Activated CD4-positive, alpha-beta T cell treated with anti-CD3 and anti-CD28 coated beads, Interleukin-2, Interleukin-6, amounts not matched to agents 100 ng/mL and 50 ng/mL, durations not matched to agents 16 hours and 8 hours (primary cell): ENCODE measurements around the gene KRTAP16-1.

Source experiments
- DNase-seq: peaks from one replicate; pipeline ENCODE4 v3.0.0-alpha.2; 2020

The KRTAP16-1 gene

GRCh38 chr17:41329279-41329948 is 20.3 kb upstream of the KRTAP16-1 start:
- peak; percentile 43 for DNase-seq

- no peak for DNase-seq
These were observed 19.1 kb upstream of the KRTAP16-1 start for GRCh38 chr17:41328207-41328606.

- DNase-seq, result no peak
These were observed 18.5 kb upstream of the KRTAP16-1 start for GRCh38 chr17:41327411-41328120.

GRCh38 chr17:41326173-41327145 is 17.4 kb upstream of the KRTAP16-1 start:
- DNase-seq, result no peak

GRCh38 chr17:41325611-41326010 is 16.5 kb upstream of the KRTAP16-1 start:
- no peak for DNase-seq

GRCh38 chr17:41325126-41325525 is 16.0 kb upstream of the KRTAP16-1 start:
- DNase-seq, result no peak

GRCh38 chr17:41324180-41325075 is 15.3 kb upstream of the KRTAP16-1 start:
- no peak for DNase-seq

- DNase-seq, result no peak
These were observed 14.1 kb upstream of the KRTAP16-1 start for GRCh38 chr17:41322903-41323895.

- peak; percentile 30 for DNase-seq
These were observed 13.2 kb upstream of the KRTAP16-1 start for GRCh38 chr17:41322094-41322902.

GRCh38 chr17:41318231-41318630 is 9.1 kb upstream of the KRTAP16-1 start:
- no peak for DNase-seq

- DNase-seq, result no peak
These were observed 6.8 kb upstream of the KRTAP16-1 start for GRCh38 chr17:41315814-41316445.

GRCh38 chr17:41315204-41315794 is 6.2 kb upstream of the KRTAP16-1 start, which contains the start of gene KRTAP17-1:
TSS of gene KRTAP17-1 (minus strand) at chr17:41315710. CDS start at chr17:41315650, 60 bp downstream.
- no peak for DNase-seq

GRCh38 chr17:41311111-41311510 is 2.0 kb upstream of the KRTAP16-1 start:
- no peak for DNase-seq

- DNase-seq, result peak; percentile 85
These were observed 725 bp downstream of the KRTAP16-1 start for GRCh38 chr17:41308251-41308917.

- DNase-seq, result no peak
These were observed 1.5 kb downstream of the KRTAP16-1 start for GRCh38 chr17:41307647-41308046.

GRCh38 chr17:41304091-41304490 is 5.0 kb downstream of the KRTAP16-1 start:
- no peak for DNase-seq

- no peak for DNase-seq
These were observed 6.1 kb downstream of the KRTAP16-1 start for GRCh38 chr17:41302981-41303380.
